Peyer's patch (tissue), 4 donors: ENCODE measurements around the gene PTPRU.

Experiments
- POLR2A ChIP-seq, 2 donors: fragments of 450-650 bp; IDR thresholded peaks; one replicate each; pipeline ENCODE4 v1.5.1; 2017; ENCODE audit warnings: antibody characterized with exemption in 2 of 2, mild to moderate bottlenecking in 2 of 2, moderate library complexity in 2 of 2
- TF ChIP-seq, protein P1 (sequence below), 6 experiments: fragments of 450-650 bp in 4 of 6; fragments of 200-600 bp in 2 of 6; sonication (generic) in 1 of 6; IDR thresholded peaks; one replicate each; pipeline ENCODE4 v1.5.1; 2017 to 2019; ENCODE audit warnings: antibody characterized with exemption in 6 of 6, mild to moderate bottlenecking in 3 of 6, moderate library complexity in 1 of 6

DNA sequence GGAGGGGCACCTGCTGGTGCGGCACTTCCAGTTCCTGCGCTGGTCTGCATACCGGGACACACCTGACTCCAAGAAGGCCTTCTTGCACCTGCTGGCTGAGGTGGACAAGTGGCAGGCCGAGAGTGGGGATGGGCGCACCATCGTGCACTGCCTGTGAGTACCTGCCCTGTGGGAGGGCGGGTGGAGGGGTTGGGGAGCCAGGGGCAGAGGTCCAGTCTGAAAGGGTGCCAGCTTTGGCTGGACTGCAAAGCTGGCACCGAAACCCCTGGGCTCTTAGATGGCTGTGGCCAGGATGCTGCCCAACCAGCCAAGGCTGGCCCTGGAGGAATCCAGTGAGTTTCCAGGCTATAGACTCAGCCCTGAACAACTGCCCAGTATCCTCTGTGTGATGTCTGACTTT lies 87.3 kb downstream of the PTPRU start:
- TF ChIP-seq, protein P1, sequence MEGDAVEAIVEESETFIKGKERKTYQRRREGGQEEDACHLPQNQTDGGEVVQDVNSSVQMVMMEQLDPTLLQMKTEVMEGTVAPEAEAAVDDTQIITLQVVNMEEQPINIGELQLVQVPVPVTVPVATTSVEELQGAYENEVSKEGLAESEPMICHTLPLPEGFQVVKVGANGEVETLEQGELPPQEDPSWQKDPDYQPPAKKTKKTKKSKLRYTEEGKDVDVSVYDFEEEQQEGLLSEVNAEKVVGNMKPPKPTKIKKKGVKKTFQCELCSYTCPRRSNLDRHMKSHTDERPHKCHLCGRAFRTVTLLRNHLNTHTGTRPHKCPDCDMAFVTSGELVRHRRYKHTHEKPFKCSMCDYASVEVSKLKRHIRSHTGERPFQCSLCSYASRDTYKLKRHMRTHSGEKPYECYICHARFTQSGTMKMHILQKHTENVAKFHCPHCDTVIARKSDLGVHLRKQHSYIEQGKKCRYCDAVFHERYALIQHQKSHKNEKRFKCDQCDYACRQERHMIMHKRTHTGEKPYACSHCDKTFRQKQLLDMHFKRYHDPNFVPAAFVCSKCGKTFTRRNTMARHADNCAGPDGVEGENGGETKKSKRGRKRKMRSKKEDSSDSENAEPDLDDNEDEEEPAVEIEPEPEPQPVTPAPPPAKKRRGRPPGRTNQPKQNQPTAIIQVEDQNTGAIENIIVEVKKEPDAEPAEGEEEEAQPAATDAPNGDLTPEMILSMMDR (IDR thresholded peaks at IDR 0.05) = no peak
- TF ChIP-seq POLR2A (IDR thresholded peaks at IDR 0.05) = no peak
